Myocyte (in vitro differentiated cells): ENCODE results near the gene SLC17A4. TPM values are rescaled to one million over a fixed set of nuclear protein-coding genes. Genes with fewer than 3 reads are reported as not detected.
A peak's percentile ranks its signal among the peaks of the same experiment; 100 is the strongest.
"Not testable (repeated sequence)": the region's sequence is repeated elsewhere in the genome, so short reads cannot be mapped to it uniquely, and the experiment has no call there.

ENCODE experiments used
- DNase-seq: peaks from one replicate; pipeline ENCODE4 v3.0.0-alpha.2; 2012; ENCODE audit warnings: low read depth
- polyA plus RNA-seq: library from polyadenylated mRNA; unstranded; fragments of >200 nt; gene quantifications from one replicate; pipeline ENCODE4 v1.2.1, GENCODE V29; 2012; ENCODE audit warnings: missing spikeins
- total RNA-seq: library from RNA; depleted of rRNA; stranded (reverse); fragments of >200 nt; gene quantifications from 2 replicates; pipeline ENCODE4 v1.2.3, GENCODE V29; 2014

SLC17A4 gene
- not detected in 2 replicates for total RNA-seq
- polyA plus RNA-seq, result not detected

- no peak for DNase-seq
These were observed at the start of gene SLC17A4 for GRCh38 chr6:25754535-25754934. Gene SLC17A4 (plus strand): TSS chr6:25754742. CDS start chr6:25761963, 7,221 bp downstream.

DNA sequence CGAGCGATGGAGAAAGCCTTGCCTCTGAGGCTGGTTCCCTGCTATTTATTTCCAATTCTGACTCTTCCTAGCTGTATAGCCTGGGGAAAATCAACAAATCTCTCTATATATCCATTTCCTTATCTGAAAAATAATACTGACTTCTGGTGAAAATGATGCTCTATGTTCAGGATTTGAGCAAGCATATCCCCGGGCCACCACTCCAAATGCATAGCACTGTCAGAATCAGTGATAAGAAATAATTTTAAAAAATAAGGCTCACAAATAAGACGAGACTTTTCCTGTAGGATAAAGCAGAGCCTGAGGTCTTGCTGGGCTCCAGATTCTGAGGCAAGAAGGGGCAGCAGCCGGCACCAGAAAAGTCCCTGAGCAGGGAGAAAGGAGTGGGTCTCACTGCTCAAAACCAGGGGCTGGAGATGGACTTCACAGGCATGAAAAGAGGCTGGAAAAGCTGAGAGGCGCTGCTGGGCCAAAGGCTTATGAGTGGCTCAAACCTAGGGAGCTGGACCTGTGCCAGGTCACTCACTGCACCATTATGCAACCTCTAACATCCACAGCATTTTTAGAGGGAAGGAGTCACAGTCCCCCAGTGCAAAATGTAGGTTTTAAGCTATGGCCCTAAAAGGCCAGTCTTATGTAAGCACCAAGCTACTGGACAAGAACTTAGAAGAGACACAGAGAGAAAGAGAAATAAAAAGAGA lies 48.1 kb upstream of the SLC17A4 start:
- peak; percentile 28 for DNase-seq

DNA sequence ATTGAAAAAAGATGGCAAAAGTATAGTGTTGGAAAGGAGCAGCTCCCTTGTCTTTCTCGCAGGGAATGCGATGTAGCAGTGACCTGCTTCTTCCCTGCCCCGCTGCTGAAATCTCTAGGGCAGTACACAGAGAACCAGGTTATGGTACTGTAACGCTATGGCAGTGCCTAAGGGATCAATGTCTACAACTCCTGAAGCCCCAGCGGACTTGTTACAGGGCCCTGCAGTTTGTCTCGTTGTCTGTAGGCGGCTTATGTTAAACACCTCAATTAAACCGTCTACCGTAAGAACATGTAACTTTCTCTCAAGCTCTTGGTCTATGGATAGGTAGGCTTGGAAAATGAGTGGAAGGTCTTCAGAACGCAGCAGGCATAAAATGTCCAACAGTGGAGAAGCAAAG lies 44.8 kb upstream of the SLC17A4 start:
- DNase-seq, result no peak

DNA sequence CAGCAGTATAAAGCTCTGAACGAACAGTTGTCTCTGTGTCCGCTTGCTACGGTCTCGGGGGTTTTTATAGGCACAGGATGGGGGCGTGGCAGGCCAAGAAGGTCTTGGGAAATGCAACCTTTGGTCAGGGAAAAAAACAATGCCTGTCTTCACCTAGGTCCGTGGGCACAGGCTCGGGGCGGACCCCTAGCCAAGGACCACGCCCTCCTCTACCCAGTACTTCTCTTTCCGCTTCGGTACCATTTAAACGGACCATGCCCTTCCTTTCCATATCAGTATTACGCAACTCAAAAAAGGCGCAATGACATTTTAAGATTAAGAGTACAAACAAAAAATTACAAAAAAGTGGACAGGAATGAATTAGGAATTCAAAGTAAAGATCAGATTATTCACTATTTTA lies 44.3 kb upstream of the SLC17A4 start:
- DNase-seq, result no peak

DNA sequence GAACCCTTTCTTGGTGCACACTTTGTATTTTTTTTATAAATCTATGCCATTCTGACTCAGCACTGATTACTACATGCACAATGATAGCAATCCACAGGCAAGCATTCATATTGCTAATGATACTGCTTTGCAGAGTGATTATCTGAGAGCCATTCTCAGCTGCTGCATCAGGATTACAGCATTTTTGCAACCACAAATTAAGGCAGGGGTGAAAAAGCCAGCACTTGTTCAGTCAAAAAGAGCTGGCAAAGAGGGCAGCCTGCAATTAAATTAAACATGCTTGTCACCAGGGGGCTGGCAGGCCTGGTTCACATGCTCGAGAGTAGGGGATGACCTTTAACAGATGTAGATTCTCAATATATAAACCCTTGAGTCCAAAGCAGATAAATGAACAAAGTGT lies 40.7 kb upstream of the SLC17A4 start:
- peak; percentile 24 for DNase-seq

DNA sequence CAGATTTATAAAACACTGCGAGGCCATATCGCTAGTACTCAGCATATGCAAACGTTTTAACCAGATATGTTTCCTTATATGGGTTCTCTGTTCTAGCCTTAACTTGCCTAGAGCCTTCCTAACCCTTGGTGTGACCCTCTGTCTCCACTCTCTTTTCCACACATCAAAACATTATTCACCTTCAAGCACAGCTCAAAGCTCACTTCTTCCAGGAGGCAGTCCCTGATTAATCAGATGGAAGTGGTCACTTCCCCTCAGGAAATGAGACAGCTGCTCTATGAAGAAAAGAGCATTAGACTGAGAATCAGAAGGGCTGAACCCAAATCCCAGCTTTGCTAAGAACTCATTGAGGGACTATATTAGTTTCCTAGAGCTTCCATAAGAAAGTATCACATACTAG lies 39.8 kb upstream of the SLC17A4 start:
- no peak for DNase-seq

DNA sequence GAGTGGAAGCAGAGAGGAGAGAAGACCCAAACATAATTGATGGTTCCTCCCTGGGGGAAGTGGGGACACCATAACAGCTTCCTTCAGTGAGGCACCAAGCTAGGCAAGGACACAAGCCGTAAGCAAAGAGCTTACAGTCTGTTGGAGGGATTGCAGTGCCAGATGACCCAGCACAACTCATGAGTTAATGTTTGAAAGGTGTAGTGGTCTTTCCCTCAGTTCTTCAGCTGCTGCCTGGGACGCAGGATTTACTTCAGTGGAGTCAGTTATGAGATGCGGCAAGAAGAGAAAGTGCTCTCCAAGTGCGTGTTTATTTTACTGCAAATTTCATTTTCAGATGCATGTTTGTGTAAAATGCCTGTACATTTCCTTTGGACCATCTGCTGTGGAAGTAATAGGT lies 38.7 kb upstream of the SLC17A4 start:
- DNase-seq, result no peak

DNA sequence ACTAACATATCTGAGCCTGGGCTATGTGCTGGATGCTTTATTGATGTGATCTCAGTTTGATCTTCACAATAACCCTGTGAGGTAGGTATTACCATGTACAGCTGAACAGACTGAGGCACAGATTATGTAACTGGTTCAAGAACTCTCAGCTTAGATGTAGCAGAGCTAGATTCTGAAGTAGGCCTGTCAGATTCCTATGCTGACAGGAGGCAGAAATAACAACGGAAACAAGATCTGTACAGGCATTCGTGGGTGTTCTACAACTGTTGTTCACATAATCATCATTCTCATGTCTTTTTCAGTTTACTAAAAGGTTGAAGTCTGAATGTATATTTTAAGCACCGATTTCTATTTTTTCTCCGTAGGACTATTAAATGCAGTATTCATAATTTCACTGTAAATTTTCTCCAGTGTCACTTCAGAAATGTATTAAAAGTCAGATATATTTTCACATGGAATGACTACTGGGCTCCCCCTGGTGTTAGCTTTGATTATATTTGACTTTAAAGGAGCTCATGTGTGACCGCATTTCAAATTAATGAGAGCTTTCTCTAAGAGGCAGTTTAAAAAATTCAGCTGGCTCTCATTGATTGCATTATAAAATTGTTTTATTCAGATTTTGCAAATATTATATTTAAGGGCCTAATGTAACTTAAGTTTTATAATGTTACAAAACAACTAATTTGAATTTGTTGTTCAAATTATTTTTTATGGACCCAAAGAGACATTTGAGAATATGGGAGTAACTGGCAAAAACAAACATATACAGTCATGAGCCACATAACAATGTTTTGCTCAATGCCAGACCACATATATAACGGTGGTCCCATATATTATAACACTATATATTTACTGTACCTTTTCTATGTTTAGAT lies 36.4 kb upstream of the SLC17A4 start:
- DNase-seq, result peak; percentile 65

DNA sequence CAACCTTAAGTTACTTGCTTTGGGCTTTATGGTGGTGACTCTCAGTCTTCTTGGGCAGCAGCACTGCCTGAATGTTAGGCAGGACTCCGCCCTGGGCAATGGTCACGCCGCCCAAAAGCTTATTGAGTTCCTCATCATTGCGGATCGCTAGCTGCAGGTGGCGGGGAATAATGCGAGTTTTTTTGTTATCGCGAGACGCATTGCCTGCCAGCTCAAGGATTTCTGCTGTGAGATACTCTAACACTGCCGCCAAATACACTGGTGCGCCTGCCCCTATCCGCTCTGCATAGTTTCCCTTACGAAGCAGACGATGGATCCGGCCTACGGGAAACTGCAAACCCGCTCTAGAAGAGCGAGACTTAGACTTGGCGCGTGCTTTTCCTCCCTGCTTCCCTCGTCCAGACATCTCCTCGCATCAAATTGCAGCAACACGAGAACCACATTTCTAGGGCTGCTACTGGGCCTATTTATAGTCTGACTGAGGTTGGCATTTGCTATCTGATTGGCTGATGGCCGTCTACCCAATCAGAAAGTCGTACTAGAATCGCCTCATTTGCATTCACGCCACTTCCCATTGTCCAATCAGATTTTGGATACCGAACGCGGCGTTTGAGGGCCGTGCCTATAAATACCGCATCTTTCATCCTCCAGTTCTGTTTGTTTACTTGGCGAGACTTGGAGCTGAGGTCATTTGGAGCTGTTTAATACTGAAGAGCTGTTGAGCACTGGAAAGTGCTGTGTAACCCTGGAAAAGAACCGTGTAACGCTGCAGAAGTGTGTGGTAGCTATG lies 28.2 kb upstream of the SLC17A4 start:
- DNase-seq, result no peak

- no peak for DNase-seq
These were observed 27.5 kb upstream of the SLC17A4 start for GRCh38 chr6:25727028-25727427.

DNA sequence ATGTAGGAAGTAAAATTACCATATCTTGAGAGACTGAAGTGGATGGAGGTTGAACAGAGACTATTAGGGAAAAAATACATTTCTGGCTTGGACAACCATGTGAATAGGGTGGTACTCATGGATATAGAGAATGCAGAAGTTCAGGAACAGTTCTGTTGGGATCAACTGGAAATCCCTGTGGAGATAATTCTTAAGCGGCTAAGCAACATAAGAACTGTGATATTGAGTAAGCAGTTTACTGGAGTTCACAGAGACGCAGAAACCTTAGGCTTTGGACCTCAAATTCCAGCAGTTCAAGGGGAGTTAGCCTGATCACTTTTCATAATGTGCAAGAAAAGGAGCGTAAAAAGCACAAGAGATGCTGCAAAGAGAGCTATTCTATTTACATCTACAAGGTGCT lies 23.6 kb upstream of the SLC17A4 start:
- DNase-seq, result no peak

DNA sequence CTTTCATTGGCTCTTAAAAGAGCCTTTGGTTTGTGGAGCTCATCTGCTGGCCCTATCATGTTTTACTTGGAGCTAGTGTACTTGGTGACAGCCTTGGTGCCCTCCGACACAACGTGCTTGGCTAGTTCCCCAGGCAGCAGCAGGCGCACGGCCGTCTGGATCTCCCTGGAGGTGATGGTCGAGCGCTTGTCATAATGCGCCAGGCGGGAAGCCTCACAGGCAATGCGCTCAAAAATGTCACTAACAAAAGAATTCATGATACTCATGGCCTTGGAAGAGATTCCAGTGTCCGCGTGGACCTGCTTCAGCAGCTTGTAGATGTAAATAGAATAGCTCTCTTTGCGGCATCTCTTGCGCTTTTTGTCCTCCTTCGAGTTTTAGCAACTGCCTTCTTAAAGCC lies 22.8 kb upstream of the SLC17A4 start:
- no peak for DNase-seq

DNA sequence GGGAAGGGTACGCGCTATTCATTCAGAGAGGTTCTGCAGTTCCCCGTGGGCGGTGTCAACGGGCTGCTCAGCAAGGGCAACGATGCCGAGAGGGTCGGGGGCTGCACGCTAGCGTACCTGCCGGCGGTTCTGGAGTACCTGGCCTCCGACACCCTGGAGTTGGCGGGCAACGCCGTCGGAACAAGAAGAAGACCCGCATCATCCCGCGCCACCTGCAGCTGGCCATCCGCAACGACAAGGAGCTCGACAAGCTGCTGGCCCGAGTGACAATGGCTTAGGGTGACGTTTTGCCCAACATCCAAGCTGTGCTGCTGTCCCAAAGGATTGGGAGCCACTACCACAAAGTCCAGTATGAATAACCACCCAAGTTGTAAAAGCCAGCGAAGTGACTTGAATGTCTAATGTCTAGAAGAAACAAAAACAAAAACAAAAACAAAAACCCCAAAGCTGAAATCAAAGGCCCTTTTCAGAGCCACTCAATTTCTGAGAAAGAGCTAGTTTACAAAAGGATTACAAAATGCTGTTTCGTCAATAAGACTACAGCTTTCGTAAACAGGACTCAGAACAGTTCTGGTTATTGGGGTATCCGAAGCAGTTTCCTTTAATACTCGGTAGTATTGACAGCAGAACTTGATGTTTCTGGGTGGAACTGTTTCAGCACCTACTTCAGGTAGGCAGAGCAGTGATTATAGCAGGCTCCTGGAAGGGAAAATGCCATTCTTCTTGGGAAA lies 21.9 kb upstream of the SLC17A4 start:
- no peak for DNase-seq

DNA sequence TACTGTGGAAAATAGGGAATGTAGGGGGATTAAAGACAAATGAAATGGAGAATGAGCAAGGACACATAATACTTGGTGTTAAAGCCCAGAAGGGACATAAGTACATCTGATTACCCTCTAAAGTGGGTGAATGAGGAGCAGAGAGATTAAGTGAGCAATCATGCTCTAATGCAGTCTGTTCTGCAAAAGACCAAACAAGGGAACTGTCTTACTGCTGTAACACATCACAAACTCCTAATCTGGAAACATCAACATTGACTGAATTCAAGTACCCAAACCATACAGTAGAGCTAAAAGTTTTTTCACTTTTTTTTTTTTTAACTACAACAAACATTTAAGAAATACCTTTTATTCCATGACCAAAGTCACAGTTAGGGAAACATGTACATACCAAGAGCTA lies 19.3 kb upstream of the SLC17A4 start:
- DNase-seq, result no peak

DNA sequence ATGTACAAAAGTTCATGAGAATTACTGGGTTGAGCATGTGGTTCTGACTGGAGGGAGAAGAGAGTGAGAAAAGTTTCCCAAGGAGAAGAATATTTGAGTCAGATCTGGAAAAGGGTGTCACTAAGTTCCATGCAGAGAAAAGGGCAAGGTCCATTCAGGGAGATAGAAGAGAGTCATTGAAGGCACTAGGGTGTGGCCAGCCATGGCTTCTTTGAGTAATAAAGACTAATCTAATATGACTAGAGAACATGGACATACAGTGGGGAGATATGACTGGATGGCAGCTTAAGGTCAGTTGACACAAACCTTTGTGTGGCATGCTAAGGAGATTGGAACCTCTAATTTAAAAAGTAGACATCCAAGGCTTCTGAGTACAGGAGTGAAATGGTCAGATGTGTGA lies 10.7 kb upstream of the SLC17A4 start:
- DNase-seq, result no peak

DNA sequence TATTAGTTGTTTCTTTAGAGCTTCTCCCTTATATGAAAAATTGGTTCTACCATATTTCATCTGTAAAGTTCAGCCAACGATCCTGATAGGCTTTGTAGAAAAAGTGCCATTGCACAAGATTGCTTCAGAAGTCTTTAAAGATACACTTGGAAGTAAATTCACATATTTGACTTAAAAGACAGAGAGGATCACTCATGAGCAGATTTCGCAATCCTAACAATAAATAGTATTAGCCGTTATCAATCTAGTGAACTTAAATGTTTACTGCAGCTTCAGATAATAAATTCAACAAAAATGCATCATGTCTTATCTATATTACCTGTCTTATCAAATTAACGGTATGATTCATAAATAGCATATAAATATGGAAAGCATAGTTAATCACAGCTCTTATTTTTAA lies 8.7 kb upstream of the SLC17A4 start:
- no peak for DNase-seq

DNA sequence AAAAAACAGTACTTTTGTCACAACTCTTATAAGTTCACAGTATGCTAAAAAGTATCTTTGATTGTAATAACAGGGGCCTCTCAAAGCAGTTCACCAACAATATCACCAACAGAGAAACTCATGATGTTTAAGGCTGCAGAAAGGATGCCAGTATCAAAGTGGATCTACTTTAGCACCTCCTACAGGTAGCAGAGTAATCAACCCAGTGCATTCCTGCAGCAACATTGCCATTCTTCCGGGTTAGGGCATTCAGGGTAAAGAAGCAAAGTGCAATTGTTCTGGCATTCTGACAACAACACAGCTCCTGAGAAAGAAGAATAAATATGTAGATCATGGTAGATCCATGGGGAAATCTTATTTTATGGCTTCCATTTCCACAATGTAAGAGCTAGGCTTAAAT lies 7.6 kb upstream of the SLC17A4 start:
- DNase-seq, result no peak

DNA sequence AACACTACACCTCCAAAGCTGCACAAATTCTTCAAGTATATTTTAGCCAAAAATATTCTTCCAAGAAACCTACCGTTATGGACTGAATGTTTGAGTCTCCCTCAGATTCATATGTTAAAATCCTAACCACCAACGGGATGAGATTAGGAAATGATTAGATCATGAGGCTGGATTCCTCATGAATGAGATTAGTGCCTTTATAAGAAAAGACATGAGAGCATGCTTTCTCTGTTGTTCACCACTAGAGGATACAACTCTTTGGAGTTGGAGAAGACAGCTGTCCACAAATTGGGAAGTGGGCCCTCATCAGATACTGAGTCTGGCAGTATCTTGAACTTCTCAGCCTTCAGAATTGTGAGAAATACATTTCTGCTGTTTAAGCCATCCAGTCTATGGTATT lies 7.1 kb upstream of the SLC17A4 start:
- no peak for DNase-seq

DNA sequence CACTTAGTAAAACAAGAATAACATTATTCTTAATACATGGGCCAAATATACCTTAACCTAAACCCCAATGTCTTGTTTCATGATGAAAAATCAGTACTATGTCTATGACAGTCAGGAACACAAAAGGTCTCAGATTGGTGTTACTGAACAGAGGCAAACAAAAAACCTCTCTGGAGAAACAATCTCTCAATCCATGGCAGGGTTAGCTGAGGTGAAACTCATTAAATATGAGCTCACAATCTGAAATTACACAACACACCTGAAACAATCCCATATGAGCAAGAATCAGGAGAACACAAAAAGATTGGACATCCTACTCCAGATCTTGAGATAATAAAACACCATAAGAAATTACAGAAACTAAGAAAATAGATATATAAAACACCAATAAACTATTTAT lies 6.5 kb upstream of the SLC17A4 start:
- DNase-seq, result no peak

GRCh38 chr6:25748601-25749517 lies 5.7 kb upstream of the SLC17A4 start:
- DNase-seq, result not testable (repeated sequence)
